Measurements from ENCODE around the gene YIPF4. TPM values are rescaled to one million over a fixed set of nuclear protein-coding genes. Genes with fewer than 3 reads are reported as not detected.
"Not testable (repeated sequence)": the region's sequence is repeated elsewhere in the genome, so short reads cannot be mapped to it uniquely, and the experiment has no call there.

Gene YIPF4
- total RNA-seq, 4 donors from 2014 or later: 19.5 to 27.3 (median 23.5) TPM

DNA sequence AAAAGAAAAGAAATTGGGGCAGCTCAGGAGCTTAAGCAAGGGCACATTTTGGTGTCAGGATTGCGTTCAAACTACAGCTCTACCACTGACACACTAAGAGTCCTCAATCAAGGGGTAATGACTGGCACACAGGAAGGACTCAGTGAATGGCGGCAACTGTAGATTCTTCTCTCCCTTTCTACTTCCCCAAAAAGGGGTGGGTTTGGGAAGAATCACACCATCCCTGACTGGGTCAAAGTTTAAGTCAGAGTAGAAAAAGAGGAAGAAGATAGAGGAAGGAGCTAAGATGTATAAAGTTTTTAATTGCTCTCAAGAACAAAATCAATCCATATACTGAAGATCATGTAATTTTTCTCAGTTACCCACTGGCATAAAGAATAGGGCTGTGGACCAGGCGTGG is 15.6 kb upstream of the YIPF4 start:
- ATAC-seq (no peak), DNase-seq (no peak)
- Histone ChIP-seq H3K4me1 (no peaks in the 10 kb centered on the region), H3K4me3 (no peak overlapping the region), H3K9me3 (no peaks in the 10 kb centered on the region), H3K27me3 (no peaks in the 10 kb centered on the region), H3K27ac (no peak overlapping the region), H3K36me3 (no peaks in the 10 kb centered on the region)
- TF ChIP-seq POLR2A (IDR thresholded peaks at IDR 0.05): no peak
- TF ChIP-seq, protein P1, sequence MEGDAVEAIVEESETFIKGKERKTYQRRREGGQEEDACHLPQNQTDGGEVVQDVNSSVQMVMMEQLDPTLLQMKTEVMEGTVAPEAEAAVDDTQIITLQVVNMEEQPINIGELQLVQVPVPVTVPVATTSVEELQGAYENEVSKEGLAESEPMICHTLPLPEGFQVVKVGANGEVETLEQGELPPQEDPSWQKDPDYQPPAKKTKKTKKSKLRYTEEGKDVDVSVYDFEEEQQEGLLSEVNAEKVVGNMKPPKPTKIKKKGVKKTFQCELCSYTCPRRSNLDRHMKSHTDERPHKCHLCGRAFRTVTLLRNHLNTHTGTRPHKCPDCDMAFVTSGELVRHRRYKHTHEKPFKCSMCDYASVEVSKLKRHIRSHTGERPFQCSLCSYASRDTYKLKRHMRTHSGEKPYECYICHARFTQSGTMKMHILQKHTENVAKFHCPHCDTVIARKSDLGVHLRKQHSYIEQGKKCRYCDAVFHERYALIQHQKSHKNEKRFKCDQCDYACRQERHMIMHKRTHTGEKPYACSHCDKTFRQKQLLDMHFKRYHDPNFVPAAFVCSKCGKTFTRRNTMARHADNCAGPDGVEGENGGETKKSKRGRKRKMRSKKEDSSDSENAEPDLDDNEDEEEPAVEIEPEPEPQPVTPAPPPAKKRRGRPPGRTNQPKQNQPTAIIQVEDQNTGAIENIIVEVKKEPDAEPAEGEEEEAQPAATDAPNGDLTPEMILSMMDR (IDR thresholded peaks at IDR 0.05 in 4 of 5, conservative IDR thresholded peaks at IDR 0.05 in 1 of 5): no peak
- in situ Hi-C loops (cut with MboI; ENCODE audit: low sequenced_read_pairs in 4 of 4) (no loop called here), intact Hi-C loops (cut with DNase I; ENCODE audit: low total_unique reads) (no loop called here)

DNA sequence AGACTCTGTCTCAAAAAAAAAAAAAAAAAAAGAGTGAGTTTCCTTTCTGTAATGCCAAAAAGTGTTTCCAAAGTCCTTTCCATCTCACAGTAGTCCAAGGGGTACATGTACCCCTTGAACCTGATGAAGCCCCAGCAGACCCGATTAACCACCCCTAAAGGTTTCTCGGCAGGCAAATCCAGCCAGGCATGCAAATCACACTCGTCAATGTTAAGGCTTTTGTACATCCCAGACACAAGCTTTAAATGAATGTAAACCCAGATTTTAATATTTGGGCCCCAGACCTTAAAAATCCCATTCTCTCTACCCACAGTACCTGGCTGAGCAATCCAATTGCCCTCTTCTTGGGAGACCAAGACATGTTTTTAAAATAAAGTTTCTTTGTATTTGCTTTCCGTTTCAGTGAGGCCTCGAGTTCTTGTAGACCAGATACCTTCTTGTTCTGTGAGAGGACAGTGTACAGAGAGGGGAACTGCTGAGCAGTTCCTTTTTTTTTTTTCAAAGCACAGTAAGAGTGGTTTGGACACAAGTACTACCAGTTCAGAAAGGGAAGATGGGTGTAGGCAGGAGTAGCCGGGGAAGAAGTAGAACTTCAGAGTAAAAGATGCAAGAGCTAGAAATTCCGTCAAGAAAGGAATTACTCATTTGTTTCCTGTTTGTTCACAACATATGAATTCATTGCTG is 13.1 kb upstream of the YIPF4 start, which contains the start of gene NLRC4:
TSS of gene NLRC4 (minus strand) at position 465 of the 684 bp plus-strand sequence. CDS start 8,111 bp downstream, outside the sequence.
- TF ChIP-seq POLR2A (IDR thresholded peaks at IDR 0.05): no peak
- TF ChIP-seq, protein P1 (IDR thresholded peaks at IDR 0.05 in 4 of 5, conservative IDR thresholded peaks at IDR 0.05 in 1 of 5): no peak
- no peak for DNase-seq
- in situ Hi-C loops (cut with MboI; ENCODE audit: low sequenced_read_pairs in 4 of 4) (no loop called here), intact Hi-C loops (cut with DNase I; ENCODE audit: low total_unique reads) (no loop called here)
- Histone ChIP-seq H3K36me3 (no peaks in the 10 kb centered on the region), H3K9me3 (no peaks in the 10 kb centered on the region), H3K27ac (no peak within 1 kb of the TSS), H3K27me3 (no peaks in the 10 kb centered on the region), H3K4me3 (no peak within 1 kb of the TSS), H3K4me1 (no peaks in the 10 kb centered on the region)
- ATAC-seq: no peak

DNA sequence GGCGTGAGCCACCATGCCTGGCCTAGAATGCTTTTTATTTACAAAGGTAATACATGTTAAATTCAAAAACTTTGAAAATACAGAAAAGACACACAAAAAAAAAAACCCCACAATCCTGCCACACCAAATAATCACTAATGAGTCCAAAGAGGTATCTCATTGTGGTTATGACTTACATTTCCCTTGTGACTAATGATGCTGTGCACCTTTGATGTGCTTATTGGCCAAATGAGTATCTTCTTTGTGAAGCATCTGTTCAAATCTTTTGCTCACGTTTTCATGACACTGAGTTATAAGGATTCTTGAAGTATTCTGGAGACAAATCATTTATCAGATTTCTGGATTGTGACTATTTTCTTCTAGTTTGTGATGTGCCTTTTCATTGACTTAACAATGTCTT is 6.6 kb upstream of the YIPF4 start:
- ATAC-seq (no peak), DNase-seq (no peak)
- Histone ChIP-seq H3K27ac (no peak overlapping the region), H3K36me3 (no peaks in the 10 kb centered on the region), H3K27me3 (no peaks in the 10 kb centered on the region), H3K4me3 (no peak overlapping the region), H3K4me1 (no peaks in the 10 kb centered on the region), H3K9me3 (no peaks in the 10 kb centered on the region)
- in situ Hi-C loops (cut with MboI; ENCODE audit: low sequenced_read_pairs in 4 of 4): no loop called here
- TF ChIP-seq POLR2A (IDR thresholded peaks at IDR 0.05): no peak
- TF ChIP-seq, protein P1 (IDR thresholded peaks at IDR 0.05 in 4 of 5, conservative IDR thresholded peaks at IDR 0.05 in 1 of 5): no peak
- intact Hi-C loops (cut with DNase I; ENCODE audit: low total_unique reads): no loop called here

DNA sequence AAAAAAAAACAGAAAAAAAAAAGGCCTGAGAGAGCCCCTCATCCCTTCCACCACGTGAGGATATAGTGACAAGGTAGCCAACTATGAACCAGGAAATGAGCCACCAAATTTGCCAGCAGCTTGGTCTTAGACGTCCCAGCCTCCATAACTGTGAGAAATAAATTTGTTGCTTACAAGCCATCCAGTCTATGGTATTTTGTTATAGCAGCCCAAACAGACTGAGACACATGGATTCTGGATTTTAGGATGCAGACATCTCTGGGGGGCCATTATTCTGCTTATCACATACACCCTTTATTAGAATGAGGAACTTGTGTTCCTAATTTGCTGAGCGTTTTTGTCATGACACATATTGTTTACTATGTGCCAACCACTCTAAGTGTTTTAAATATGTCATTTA is 5.4 kb upstream of the YIPF4 start:
- Histone ChIP-seq H3K27ac (no peak overlapping the region), H3K9me3 (no peaks in the 10 kb centered on the region), H3K27me3 (no peaks in the 10 kb centered on the region), H3K4me3 (no peak overlapping the region), H3K4me1 (peaks cover 0 to 4% of the 10 kb centered on the region in 2 donors), H3K36me3 (no peaks in the 10 kb centered on the region)
- ATAC-seq (no peak), DNase-seq (no peak)
- intact Hi-C loops (cut with DNase I; ENCODE audit: low total_unique reads) (no loop called here), in situ Hi-C loops (cut with MboI; ENCODE audit: low sequenced_read_pairs in 4 of 4) (no loop called here)
- TF ChIP-seq, protein P1 (IDR thresholded peaks at IDR 0.05 in 4 of 5, conservative IDR thresholded peaks at IDR 0.05 in 1 of 5): no peak
- no peak for TF ChIP-seq POLR2A (IDR thresholded peaks at IDR 0.05)

DNA sequence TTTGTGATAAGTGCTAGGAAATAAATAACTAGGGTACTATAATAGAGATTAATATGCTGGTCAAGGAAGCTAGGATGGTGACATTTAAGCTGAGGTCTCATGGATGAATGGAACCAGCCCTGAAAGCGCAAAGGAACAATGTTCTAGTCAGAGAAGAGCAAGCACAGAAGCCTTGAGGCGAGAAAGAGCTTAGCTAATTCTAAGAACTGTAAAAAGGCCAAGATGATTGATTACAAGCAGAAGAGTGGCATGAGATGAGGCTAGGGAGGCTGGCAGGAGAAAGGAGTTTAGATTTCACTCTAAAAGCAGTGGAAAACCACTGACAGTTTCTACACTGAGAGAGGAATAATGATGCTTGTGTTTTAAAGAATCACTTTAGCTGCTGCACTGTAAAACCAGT is 3.4 kb upstream of the YIPF4 start:
- no peaks in the 10 kb centered on the region for H3K27me3 ChIP-seq
- intact Hi-C loops (cut with DNase I; ENCODE audit: low total_unique reads): no loop called here

DNA sequence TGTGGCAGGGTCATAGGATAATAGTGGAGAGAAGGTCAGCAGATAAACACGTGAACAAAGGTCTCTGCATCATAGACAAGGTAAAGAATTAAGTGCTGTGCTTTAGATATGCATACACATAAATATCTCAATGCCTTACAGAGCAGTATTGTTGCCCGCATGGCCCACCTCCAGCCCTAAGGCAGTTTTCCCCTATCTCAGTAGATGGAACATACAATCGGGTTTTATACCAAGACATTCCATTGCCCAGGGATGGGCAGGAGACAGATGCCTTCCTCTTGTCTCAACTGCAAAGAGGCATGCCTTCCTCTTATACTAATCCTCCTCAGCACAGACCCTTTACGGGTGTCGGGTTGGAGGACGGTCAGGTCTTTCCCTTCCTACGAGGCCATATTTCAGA is 1.9 kb upstream of the YIPF4 start:
- ATAC-seq; H3K27ac ChIP-seq; H3K4me3 ChIP-seq; H3K27me3 ChIP-seq; DNase-seq; in situ Hi-C loops (cut with MboI; ENCODE audit: low sequenced_read_pairs in 4 of 4); H3K9me3 ChIP-seq; H3K36me3 ChIP-seq: not testable (repeated sequence)
- intact Hi-C loops (cut with DNase I; ENCODE audit: low total_unique reads): loop anchor here (2.0 kb wide), 2 partner anchors 81 to 109 kb away; partner anchors contain the start of gene BIRC6
- peaks cover 4 to 12% of the 10 kb centered on the region in 2 donors for H3K4me1 ChIP-seq

More for the DNA sequence above, 3.4 kb upstream of the YIPF4 start:
- Histone ChIP-seq H3K27ac (no peak overlapping the region), H3K4me3 (no peak overlapping the region), H3K36me3 (no peaks in the 10 kb centered on the region), H3K9me3 (no peaks in the 10 kb centered on the region), H3K4me1 (peaks cover 4 to 6% of the 10 kb centered on the region in 2 donors)
- no peak for TF ChIP-seq POLR2A (IDR thresholded peaks at IDR 0.05)
- TF ChIP-seq, protein P1 (IDR thresholded peaks at IDR 0.05 in 4 of 5, conservative IDR thresholded peaks at IDR 0.05 in 1 of 5): no peak
- in situ Hi-C loops (cut with MboI; ENCODE audit: low sequenced_read_pairs in 4 of 4): no loop called here
- ATAC-seq: no peak
- no peak for DNase-seq

All from gastrocnemius medialis (tissue), 4 donors.